Aorta (tissue), 5 donors: Measurements from ENCODE around the gene OAF. TPM values are rescaled to one million over a fixed set of nuclear protein-coding genes. Genes with fewer than 3 reads are reported as not detected.

Experiments
- ATAC-seq: fragments of 200-7000 bp; cut with Tn5 transposase; one replicate; pipeline ENCODE4 v1.9.1; 2022; ENCODE audit warnings: moderate library complexity; ENCODE audit not compliant: low FRiP score
- DNase-seq, 2 donors: peaks; one replicate each; pipeline ENCODE4 v3.0.0-alpha.2; 2020
- H3K27ac ChIP-seq, 2 donors: one replicate each; pipeline ENCODE4 v1.5.1; 2013; ENCODE audit warnings: low read length in 2 of 2, mild to moderate bottlenecking in 2 of 2, moderate library complexity in 2 of 2, control low read depth in 1 of 2, inconsistent platforms in 1 of 2, low read depth in 1 of 2
- H3K27me3 ChIP-seq, 2 donors: one replicate each; pipeline ENCODE4 v1.6.1; 2013; ENCODE audit warnings: control low read depth in 1 of 2, low read length in 1 of 2, mild to moderate bottlenecking in 1 of 2, moderate library complexity in 1 of 2; ENCODE audit not compliant: insufficient read depth in 2 of 2, control insufficient read depth in 1 of 2
- H3K36me3 ChIP-seq, 2 donors: one replicate each; pipeline ENCODE4 v1.6.1; 2013; ENCODE audit warnings: control low read depth in 1 of 2, low read length in 1 of 2, mild to moderate bottlenecking in 1 of 2; ENCODE audit not compliant: insufficient read depth in 2 of 2, control insufficient read depth in 1 of 2
- H3K4me1 ChIP-seq, 2 donors: one replicate each; pipeline ENCODE4 v1.6.1; 2013; ENCODE audit warnings: low read length in 2 of 2, control low read depth in 1 of 2, mild to moderate bottlenecking in 1 of 2, moderate library complexity in 1 of 2; ENCODE audit not compliant: insufficient read depth in 2 of 2, control insufficient read depth in 1 of 2
- H3K4me3 ChIP-seq, 2 donors: one replicate each; pipeline ENCODE4 v1.5.1; 2013; ENCODE audit warnings: low read length in 2 of 2, control low read depth in 1 of 2, mild to moderate bottlenecking in 1 of 2
- H3K9me3 ChIP-seq: one replicate; pipeline ENCODE4 v1.6.1; 2013; ENCODE audit warnings: mild to moderate bottlenecking, low read length; ENCODE audit not compliant: control insufficient read depth
- WGBS, 2 donors: extraction: QIAGEN DNeasy Blood & Tissue Kit; methylation state at CpG; one replicate each; pipeline ENCODE4 v1.1.7; 2013; 5-methylcytosine and 5-hydroxymethylcytosine counted together
- intact Hi-C, 2 donors: fragments of 100-400 bp; cut with DNase I; formaldehyde crosslinking; loops; one replicate each; pipeline versions ENCODE4 v1.14.2 to v1.15.0; 2022
- polyA plus RNA-seq, 2 donors: library from polyadenylated mRNA; stranded (reverse); fragments of 200-250 nt; gene quantifications; one replicate each; pipeline ENCODE4 v1.2.3, GENCODE V29; 2013
- total RNA-seq, 2 donors: library from RNA; stranded (reverse); fragmentation: NEBNext Ultra II Directional; extraction: Animal tissue kit (Norgen Biotek cat#: 25700); gene quantifications; one replicate each; pipeline ENCODE4 v1.2.1, GENCODE V29; 2021
- donor health status: healthy with polysubstance abuse.
- donor health status: Bipolar disorder and iron deficiency.
- donor health status: DM: no; HTN: no; CAD: no.
- donor health status: DM: no; HTN: no; CAD: no.
- donor health status: DM: yes; HTN: yes; CAD: no.

OAF gene
- total and polyA plus RNA-seq, 4 donors: 4.8 to 79.1 (median 16.5) TPM

- DNase-seq: no peak
- H3K4me1 ChIP-seq: no peaks in the 10 kb centered on the region
Measured at GRCh38 chr11:120197251-120197891, 13.5 kb upstream of the OAF start.

DNA sequence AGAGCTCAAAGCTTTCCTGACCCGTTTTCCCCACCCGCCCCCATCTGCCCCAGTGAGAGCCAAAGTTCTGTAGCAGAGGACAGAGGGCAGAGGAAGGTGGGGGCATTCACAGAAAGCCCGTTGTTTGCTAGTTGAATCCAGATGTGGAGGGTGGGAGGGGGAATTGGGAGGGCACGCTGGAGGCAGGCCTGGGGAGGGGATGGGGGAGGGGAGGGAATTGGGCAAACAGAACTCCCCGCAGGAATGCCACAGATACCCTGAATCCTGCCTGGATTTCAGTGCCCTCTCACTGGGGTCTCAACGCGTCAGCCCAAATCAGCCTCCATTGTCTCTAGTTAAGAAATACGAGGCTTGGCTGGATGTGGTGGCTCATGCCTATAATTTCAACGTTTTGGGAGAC is 12.9 kb upstream of the OAF start:
- H3K4me3 ChIP-seq: no peak overlapping the region
- intact Hi-C loops: no loop called here
- ATAC-seq: no peak
- H3K27ac ChIP-seq: no peak overlapping the region
- WGBS, 2 donors: 63 to 66% methylated on average over 9 of the region's 9 CpGs
- no peaks in the 10 kb centered on the region for H3K4me1 ChIP-seq
- no peak for DNase-seq
- no peaks in the 10 kb centered on the region for H3K27me3 ChIP-seq
- no peaks in the 10 kb centered on the region for H3K36me3 ChIP-seq
- H3K9me3 ChIP-seq: no peaks in the 10 kb centered on the region

More at GRCh38 chr11:120197251-120197891, 13.5 kb upstream of the OAF start:
- peak; percentile 34 for ATAC-seq
- H3K4me3 ChIP-seq: no peak overlapping the region
- no peaks in the 10 kb centered on the region for H3K36me3 ChIP-seq
- H3K27me3 ChIP-seq: no peaks in the 10 kb centered on the region
- intact Hi-C loops: no loop called here
- 66 to 68% methylated on average over 14 of the region's 14 CpGs for WGBS, 2 donors
- H3K9me3 ChIP-seq: no peaks in the 10 kb centered on the region
- H3K27ac ChIP-seq: no peak overlapping the region

GRCh38 chr11:120198403-120198786 is 12.4 kb upstream of the OAF start:
- ATAC-seq (no peak), DNase-seq (no peak)
- Histone ChIP-seq H3K36me3 (no peaks in the 10 kb centered on the region), H3K27me3 (no peaks in the 10 kb centered on the region), H3K4me3 (no peak overlapping the region), H3K27ac (no peak overlapping the region), H3K9me3 (no peaks in the 10 kb centered on the region), H3K4me1 (no peaks in the 10 kb centered on the region)
- intact Hi-C loops: no loop called here
- WGBS, 2 donors: 85 to 90% methylated on average over 5 of the region's 5 CpGs

DNA sequence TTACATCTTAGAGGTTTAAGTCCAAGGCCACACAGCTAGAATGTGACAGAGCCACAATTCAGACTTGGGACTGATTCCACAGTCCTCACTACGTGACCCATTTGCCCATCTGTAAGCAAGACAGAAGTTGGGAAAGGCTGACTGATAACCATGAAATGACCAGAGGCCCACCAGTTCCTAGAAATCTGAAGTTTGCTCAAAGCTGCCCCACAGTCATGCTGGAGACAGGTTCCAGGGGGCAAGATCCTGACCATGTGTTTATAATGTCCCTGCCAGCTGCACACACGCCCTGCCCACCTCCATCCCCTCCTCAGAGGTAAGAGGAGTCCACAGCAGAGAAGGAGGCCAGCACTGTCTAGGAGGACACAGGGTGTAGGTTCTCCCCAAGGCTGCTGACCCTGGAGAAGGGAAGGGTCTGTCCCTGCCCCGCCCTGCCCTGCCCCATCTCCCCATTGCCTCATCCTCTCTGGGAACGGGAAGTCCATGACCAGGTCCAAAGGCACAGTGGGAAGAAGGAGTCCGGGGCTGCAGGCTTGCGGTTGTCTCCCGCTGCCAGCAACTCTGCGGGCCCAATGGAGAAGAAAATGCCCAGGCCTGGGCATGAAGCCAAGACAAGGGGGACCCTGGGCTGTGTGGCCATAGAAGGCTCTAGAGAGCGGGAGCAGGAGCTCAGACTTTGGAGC is 11.9 kb upstream of the OAF start:
- Histone ChIP-seq H3K4me3 (no peak overlapping the region), H3K4me1 (no peaks in the 10 kb centered on the region), H3K27ac (no peak overlapping the region), H3K36me3 (no peaks in the 10 kb centered on the region), H3K9me3 (no peaks in the 10 kb centered on the region), H3K27me3 (no peaks in the 10 kb centered on the region)
- intact Hi-C loops: no loop called here
- no peak for DNase-seq
- 92 to 93% methylated on average over 9 of the region's 9 CpGs for WGBS, 2 donors
- ATAC-seq: no peak

DNA sequence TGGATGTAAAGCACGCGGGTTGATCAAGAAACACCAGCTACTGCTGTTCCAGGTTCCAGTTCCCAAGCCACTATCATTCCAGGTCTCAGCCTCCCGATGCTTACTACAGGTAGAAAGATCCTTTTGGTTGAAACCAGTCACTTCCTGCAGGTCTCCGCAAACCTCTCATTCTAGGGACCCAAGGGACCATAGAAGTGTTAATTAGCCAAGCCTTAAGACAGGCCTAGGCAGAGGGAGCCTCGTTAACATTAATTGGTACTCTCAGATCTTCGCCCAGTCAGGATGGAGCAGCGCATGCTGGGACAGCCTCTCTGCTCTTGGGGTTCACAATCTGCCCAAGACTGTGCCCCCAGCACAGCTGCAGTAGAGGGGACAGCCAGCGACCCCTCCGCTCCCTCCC is 11.2 kb upstream of the OAF start:
- no peak for DNase-seq
- WGBS, 2 donors: 85 to 86% methylated on average over 9 of the region's 9 CpGs
- Histone ChIP-seq H3K4me3 (no peak overlapping the region), H3K9me3 (no peaks in the 10 kb centered on the region), H3K27me3 (no peaks in the 10 kb centered on the region), H3K27ac (no peak overlapping the region), H3K36me3 (no peaks in the 10 kb centered on the region), H3K4me1 (no peaks in the 10 kb centered on the region)
- intact Hi-C loops: no loop called here
- no peak for ATAC-seq

- Histone ChIP-seq H3K4me1 (no peaks in the 10 kb centered on the region), H3K27me3 (no peaks in the 10 kb centered on the region), H3K9me3 (no peaks in the 10 kb centered on the region), H3K4me3 (no peak overlapping the region), H3K27ac (no peak overlapping the region), H3K36me3 (no peaks in the 10 kb centered on the region)
- 75 to 94% methylated on average over 1 of the region's 1 CpG for WGBS, 2 donors
- intact Hi-C loops: no loop called here
- DNase-seq: no peak
- ATAC-seq: no peak
Measured at GRCh38 chr11:120200677-120201076, 10.2 kb upstream of the OAF start.

GRCh38 chr11:120201653-120202052 is 9.2 kb upstream of the OAF start:
- no peaks in the 10 kb centered on the region for H3K27me3 ChIP-seq
- no peaks in the 10 kb centered on the region for H3K36me3 ChIP-seq
- no peak overlapping the region for H3K4me3 ChIP-seq
- intact Hi-C loops: no loop called here
- no peak overlapping the region for H3K27ac ChIP-seq
- no peak for DNase-seq
- WGBS, 2 donors: 55 to 59% methylated on average over 3 of the region's 3 CpGs
- H3K9me3 ChIP-seq: no peaks in the 10 kb centered on the region
- no peak for ATAC-seq
- H3K4me1 ChIP-seq: no peaks in the 10 kb centered on the region

DNA sequence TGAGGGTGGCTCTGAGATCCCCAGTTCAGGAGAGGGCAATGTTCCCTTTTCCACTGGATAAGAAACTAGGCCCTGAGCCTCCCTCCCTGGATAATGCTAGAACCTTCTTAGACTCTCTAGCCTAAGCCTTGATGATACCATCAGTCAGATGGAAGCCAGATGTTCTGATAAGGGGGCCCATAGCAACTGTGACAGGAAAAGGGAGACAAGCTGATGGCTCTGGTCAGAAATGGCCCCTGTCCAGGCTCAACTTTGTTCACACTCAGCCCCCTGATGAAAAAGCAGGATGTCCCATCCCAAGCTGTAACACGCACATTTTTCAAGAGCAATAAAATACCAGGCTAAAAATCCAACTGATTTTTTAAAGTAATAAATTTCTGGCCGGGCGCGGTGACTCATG is 7.2 kb upstream of the OAF start:
- ATAC-seq (no peak), DNase-seq (no peak)
- Histone ChIP-seq H3K4me3 (no peak overlapping the region), H3K4me1 (no peaks in the 10 kb centered on the region), H3K36me3 (no peaks in the 10 kb centered on the region), H3K9me3 (no peaks in the 10 kb centered on the region), H3K27ac (no peak overlapping the region), H3K27me3 (no peaks in the 10 kb centered on the region)
- intact Hi-C loops: no loop called here
- WGBS, 2 donors: 95 to 100% methylated on average over 4 of the region's 4 CpGs

DNA sequence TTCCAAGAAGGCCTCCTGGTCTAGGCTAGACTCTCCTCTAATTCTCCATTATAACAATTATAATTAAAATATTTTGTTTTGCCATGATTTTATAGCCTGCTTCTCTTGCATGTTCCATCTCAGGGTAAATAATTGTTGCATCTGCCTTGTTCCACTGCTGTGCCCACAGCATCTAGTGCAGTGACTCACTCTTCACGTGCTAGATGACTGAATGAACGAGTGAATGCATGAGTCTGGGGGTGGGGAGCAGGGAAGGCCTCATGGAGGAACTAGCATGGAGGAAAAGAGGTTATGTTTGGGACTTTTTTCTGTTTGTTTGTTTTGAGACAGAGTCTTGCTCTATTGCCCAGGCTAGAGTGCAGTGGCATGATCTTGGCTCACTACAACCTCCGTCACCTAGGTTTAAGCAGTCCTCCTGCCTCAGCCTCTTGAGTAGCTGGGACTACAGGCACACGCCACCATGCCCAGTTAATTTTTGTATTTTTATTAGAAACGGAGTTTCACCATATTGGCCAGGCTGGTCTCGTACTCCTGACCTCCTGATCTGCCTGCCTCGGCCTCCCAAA is 5.2 kb upstream of the OAF start:
- DNase-seq: no peak
- H3K4me3 ChIP-seq: no peak overlapping the region
- no peaks in the 10 kb centered on the region for H3K4me1 ChIP-seq
- no peaks in the 10 kb centered on the region for H3K27me3 ChIP-seq
- H3K9me3 ChIP-seq: no peaks in the 10 kb centered on the region
- no peaks in the 10 kb centered on the region for H3K36me3 ChIP-seq
- ATAC-seq: no peak
- no peak overlapping the region for H3K27ac ChIP-seq
- WGBS, 2 donors: 92 to 94% methylated on average over 7 of the region's 7 CpGs
- intact Hi-C loops: no loop called here
